Type B pancreatic cell (in vitro differentiated cells): ENCODE measurements around the gene INPP5A. TPM values are rescaled to one million over a fixed set of nuclear protein-coding genes. Genes with fewer than 3 reads are reported as not detected.
"Not testable (repeated sequence)": the region's sequence is repeated elsewhere in the genome, so short reads cannot be mapped to it uniquely, and the experiment has no call there.

ENCODE experiments used
- DNase-seq: peaks from one replicate; pipeline ENCODE4 v3.0.0; 2021; ENCODE audit warnings: mixed read lengths; ENCODE audit not compliant: unreplicated experiment; ENCODE audit errors: extremely low spot score
- H3K27ac Mint-ChIP-seq: 2 replicates; pipeline ENCODE4 v1.8.0; 2021; ENCODE audit warnings: mild to moderate bottlenecking, mixed read lengths
- H3K27me3 Mint-ChIP-seq: 2 replicates; pipeline ENCODE4 v1.8.0; 2021; ENCODE audit warnings: mixed read lengths
- H3K36me3 Mint-ChIP-seq: 2 replicates; pipeline ENCODE4 v1.8.0; 2021; ENCODE audit warnings: mixed read lengths
- H3K4me1 Mint-ChIP-seq: one replicate; pipeline ENCODE4 v1.8.0; 2021; ENCODE audit warnings: mixed read lengths; ENCODE audit not compliant: unreplicated experiment
- H3K4me3 Mint-ChIP-seq: 2 replicates; pipeline ENCODE4 v1.8.0; 2021; ENCODE audit warnings: mild to moderate bottlenecking, mixed read lengths
- H3K9me3 Mint-ChIP-seq: 2 replicates; pipeline ENCODE4 v1.8.0; 2021; ENCODE audit warnings: mixed read lengths
- total RNA-seq: library from RNA; stranded (reverse); gene quantifications from 2 replicates; pipeline ENCODE4 v1.2.1, GENCODE V29; 2021; ENCODE audit warnings: low replicate concordance
- TF ChIP-seq, protein P1 (sequence below): fragments of 200-600 bp; sonication (generic); conservative IDR thresholded peaks from 2 replicates; pipeline ENCODE4 v1.5.0; 2021; ENCODE audit warnings: antibody characterized with exemption, mild to moderate bottlenecking

Gene INPP5A
- total RNA-seq, 1 donor from 2014 or later: 26.6 TPM

DNA sequence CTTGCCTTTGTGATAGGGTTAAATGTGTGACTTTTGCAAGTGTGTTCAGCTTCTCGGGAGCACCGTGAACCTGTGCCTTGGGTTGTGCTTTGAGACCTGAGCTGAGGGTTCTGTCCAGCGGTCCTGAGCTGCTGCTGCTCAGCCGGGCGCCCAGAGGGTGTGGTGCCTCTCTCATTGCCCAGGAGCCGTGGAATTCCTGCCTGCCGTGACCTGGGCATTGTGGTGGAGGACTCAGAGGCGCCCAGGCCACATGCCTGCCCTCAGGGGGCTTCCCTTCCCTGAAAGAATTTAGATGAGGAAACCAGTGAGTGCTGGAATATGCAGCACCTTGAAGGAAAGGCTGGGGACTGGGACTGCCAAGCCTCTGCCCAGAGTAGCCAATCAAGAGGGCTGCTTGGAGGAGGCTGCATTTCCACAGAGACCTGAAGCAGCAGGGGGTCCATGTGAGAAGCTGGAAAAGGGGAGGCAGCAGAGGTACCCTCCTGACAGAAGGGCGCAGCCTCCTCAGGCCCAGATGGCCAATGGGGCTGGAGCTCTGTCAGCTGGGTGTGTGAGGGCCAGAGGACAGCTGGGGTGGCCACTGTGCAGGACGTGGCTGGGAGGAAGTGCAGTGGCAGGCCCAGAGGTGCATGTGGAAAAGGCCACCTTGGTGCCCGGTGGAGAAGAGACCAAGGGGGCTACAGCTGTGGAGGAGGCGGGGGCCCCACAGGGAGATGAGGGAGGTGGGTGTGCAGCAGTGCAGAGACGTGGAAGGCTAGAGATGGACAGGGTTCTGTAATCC is 141.0 kb downstream of the INPP5A start:
- H3K27ac Mint-ChIP-seq: no peak overlapping the region
- DNase-seq: peak; percentile 68

DNA sequence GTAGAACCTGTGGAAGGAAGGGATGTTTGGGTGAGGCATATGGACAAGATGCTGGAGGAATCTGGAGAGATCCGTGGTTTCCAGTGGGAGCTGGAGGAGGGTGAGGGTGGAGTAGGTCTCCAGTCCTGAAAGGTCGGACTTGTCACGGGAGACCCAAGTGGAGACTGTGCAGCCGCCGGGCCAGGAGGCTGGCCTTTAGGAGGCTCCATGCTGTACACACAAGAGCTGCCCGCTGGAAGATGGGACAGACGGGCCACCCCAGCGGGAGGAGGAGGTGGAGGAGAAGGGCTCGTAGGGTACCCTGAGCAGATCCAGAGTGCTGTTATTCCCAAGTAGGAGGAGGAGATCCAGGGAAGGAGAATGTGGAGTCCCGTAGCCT is 141.6 kb downstream of the INPP5A start:
- no peak overlapping the region for H3K27ac Mint-ChIP-seq
- no peaks in the 10 kb centered on the region for H3K4me1 Mint-ChIP-seq
- peaks cover 7% of the 10 kb centered on the region for H3K27me3 Mint-ChIP-seq
- H3K4me3 Mint-ChIP-seq: no peak overlapping the region
- TF ChIP-seq, protein P1, sequence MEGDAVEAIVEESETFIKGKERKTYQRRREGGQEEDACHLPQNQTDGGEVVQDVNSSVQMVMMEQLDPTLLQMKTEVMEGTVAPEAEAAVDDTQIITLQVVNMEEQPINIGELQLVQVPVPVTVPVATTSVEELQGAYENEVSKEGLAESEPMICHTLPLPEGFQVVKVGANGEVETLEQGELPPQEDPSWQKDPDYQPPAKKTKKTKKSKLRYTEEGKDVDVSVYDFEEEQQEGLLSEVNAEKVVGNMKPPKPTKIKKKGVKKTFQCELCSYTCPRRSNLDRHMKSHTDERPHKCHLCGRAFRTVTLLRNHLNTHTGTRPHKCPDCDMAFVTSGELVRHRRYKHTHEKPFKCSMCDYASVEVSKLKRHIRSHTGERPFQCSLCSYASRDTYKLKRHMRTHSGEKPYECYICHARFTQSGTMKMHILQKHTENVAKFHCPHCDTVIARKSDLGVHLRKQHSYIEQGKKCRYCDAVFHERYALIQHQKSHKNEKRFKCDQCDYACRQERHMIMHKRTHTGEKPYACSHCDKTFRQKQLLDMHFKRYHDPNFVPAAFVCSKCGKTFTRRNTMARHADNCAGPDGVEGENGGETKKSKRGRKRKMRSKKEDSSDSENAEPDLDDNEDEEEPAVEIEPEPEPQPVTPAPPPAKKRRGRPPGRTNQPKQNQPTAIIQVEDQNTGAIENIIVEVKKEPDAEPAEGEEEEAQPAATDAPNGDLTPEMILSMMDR: no peak
- H3K36me3 Mint-ChIP-seq: peaks cover 8% of the 10 kb centered on the region
- H3K9me3 Mint-ChIP-seq: no peaks in the 10 kb centered on the region
- DNase-seq: peak; percentile 58

More for the DNA sequence above, 141.0 kb downstream of the INPP5A start:
- no peaks in the 10 kb centered on the region for H3K9me3 Mint-ChIP-seq
- peaks cover 6% of the 10 kb centered on the region for H3K36me3 Mint-ChIP-seq
- H3K27me3 Mint-ChIP-seq: peaks cover 4% of the 10 kb centered on the region
- TF ChIP-seq, protein P1: no peak
- no peaks in the 10 kb centered on the region for H3K4me1 Mint-ChIP-seq
- no peak overlapping the region for H3K4me3 Mint-ChIP-seq

DNA sequence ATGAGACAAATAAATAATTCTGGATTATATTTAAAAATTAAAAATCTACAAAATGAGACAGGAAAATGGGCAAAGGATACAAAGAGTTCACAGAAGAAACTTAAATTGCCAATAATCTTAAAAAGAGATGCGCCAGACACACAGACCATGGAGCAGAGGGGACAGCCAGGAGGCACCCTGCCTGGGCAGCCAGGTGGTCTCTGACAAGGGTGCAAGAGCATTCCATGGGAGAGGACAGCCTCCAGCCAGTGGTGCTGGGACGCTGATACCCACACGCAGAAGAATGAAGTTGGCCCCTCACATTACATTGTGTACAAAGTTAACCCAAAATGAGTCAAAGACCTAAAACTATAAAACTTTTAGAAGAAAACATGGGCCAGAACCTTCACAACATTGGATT is 142.1 kb downstream of the INPP5A start:
- Mint-ChIP-seq H3K9me3 (no peaks in the 10 kb centered on the region), H3K36me3 (peaks cover 9% of the 10 kb centered on the region), H3K4me3 (no peak overlapping the region), H3K4me1 (no peaks in the 10 kb centered on the region), H3K27me3 (peaks cover 9% of the 10 kb centered on the region), H3K27ac (no peak overlapping the region)
- peak; percentile 55 for DNase-seq
- TF ChIP-seq, protein P1: no peak

DNA sequence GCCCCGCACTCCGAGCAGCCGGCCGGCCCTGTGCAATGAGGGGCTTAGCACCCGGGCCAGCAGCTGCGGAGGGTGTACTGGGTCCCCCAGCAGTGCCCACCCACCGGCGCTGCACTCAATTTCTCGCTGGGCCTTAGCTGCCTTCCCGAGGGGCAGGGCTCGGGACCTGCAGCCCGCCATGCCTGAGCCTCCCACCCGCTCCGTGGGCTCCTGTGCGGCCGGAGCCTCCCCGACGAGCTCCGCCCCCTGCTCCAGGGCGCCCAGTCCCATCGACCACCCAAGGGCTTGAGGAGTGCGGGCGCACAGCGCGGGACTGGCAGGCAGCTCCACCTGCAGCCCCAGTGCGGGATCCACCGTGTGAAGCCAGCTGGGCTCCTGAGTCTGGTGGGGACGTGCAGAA is 143.2 kb downstream of the INPP5A start:
- not testable (repeated sequence) for H3K27me3 Mint-ChIP-seq, H3K36me3 Mint-ChIP-seq, H3K27ac Mint-ChIP-seq, H3K4me1 Mint-ChIP-seq, H3K4me3 Mint-ChIP-seq, H3K9me3 Mint-ChIP-seq
- peak; percentile 57 for DNase-seq

DNA sequence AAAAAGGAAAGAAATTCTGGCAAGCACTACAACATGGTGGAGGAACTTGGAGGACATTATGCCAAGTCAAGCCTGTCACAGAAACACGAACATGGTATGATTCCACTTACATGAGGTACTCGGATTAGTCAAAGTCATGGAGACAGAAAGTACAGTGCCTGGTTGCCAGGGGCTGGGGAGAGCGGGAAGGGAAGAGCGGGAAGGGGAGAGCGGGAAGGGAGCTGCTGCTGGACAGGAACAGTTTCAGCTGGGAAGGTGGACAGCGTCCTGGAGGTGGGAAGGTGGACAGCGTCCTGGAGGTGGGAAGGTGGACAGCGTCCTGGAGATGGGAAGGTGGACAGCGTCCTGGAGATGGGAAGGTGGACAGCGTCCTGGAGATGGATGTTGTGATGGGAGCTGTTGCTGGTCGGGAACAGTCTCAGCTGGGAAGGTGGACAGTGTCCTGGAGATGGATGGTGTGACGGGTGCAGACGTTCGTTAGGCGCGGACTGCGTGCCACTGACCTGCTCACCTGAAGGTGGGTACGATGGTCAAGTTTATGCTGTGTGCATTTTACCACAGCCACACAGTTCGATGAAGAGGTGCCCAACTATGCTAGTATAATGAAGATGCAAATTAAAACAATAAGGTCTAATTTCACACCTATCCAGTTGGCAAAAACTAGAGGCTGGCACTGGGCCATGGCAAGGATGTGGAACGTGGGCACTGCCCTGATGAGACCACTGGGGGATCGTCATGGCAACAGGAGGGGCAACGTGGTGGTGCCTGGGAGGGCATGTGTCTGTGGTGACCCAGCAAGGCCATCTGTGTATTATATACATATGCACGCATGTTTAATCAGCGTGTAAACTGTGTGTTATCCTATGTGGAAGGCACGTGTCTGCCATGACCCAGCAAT is 144.5 kb downstream of the INPP5A start:
- peaks cover 9% of the 10 kb centered on the region for H3K36me3 Mint-ChIP-seq
- peaks cover 5% of the 10 kb centered on the region for H3K27me3 Mint-ChIP-seq
- no peaks in the 10 kb centered on the region for H3K4me1 Mint-ChIP-seq
- peak; percentile 48 for DNase-seq
- no peak overlapping the region for H3K27ac Mint-ChIP-seq
- no peaks in the 10 kb centered on the region for H3K9me3 Mint-ChIP-seq
- no peak overlapping the region for H3K4me3 Mint-ChIP-seq
- TF ChIP-seq, protein P1: no peak
